Measurements from ENCODE around the gene ZNF79.

The ZNF79 gene

DNA sequence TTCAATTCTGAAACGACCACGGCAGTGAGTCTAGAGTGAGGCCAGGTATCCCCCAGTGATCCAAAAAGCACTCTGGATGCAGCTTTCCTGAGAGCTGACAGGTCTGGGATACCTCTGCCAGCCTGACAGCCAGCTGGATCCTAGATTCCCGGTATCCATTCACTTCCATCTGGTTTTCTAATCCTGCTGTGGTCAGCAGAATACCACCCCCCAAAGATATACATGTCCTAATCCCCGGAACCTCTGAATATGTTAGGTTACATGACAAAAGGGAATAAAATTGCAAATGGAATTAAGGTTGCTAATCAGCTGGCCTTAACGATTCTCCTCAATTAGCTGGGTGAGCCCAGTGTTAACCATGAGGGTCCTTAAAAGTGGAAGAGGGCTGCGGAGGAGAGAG is 1.4 kb upstream of the ZNF79 start:
- TF ChIP-seq, protein P1, sequence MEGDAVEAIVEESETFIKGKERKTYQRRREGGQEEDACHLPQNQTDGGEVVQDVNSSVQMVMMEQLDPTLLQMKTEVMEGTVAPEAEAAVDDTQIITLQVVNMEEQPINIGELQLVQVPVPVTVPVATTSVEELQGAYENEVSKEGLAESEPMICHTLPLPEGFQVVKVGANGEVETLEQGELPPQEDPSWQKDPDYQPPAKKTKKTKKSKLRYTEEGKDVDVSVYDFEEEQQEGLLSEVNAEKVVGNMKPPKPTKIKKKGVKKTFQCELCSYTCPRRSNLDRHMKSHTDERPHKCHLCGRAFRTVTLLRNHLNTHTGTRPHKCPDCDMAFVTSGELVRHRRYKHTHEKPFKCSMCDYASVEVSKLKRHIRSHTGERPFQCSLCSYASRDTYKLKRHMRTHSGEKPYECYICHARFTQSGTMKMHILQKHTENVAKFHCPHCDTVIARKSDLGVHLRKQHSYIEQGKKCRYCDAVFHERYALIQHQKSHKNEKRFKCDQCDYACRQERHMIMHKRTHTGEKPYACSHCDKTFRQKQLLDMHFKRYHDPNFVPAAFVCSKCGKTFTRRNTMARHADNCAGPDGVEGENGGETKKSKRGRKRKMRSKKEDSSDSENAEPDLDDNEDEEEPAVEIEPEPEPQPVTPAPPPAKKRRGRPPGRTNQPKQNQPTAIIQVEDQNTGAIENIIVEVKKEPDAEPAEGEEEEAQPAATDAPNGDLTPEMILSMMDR (IDR thresholded peaks at IDR 0.05; ENCODE audit: borderline replicate concordance, control extremely low read depth, extremely low read depth, insufficient read depth, missing control alignments): no peak
- in situ Hi-C loops (cut with MboI; ENCODE audit: low sequenced_read_pairs, unreplicated experiment): loop anchor here (25.0 kb wide), 1 partner anchor 485 kb away; no protein-coding TSS in a partner anchor
- DNase-seq (ENCODE audit: low spot score): no peak

GRCh38 chr9:127423476-127423933 is 677 bp upstream of the ZNF79 start:
- DNase-seq (ENCODE audit: low spot score): no peak
- TF ChIP-seq, protein P1 (IDR thresholded peaks at IDR 0.05; ENCODE audit: borderline replicate concordance, control extremely low read depth, extremely low read depth, insufficient read depth, missing control alignments): no peak
- in situ Hi-C loops (cut with MboI; ENCODE audit: low sequenced_read_pairs, unreplicated experiment): loop anchor here (25.0 kb wide), 1 partner anchor 486 kb away; no protein-coding TSS in a partner anchor

DNA sequence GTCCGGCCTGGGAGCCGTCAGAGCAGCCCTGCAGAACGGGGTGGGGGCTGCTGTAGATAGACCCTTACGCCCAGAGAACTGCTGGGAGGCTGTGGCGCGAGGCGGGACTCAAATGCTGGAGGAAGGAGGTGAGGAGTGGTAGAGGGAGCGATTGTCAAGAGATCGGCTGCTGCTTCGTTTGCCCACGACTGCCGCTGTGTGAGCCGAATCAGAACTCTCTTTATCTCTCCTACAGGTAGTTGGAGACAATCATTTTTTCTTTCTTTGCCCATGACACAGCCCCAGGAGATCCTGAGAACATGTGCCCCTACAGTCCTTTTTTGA is 456 bp downstream of the ZNF79 start:
- TF ChIP-seq, protein P1 (IDR thresholded peaks at IDR 0.05; ENCODE audit: borderline replicate concordance, control extremely low read depth, extremely low read depth, insufficient read depth, missing control alignments): no peak
- DNase-seq (ENCODE audit: low spot score): no peak
- in situ Hi-C loops (cut with MboI; ENCODE audit: low sequenced_read_pairs, unreplicated experiment): loop anchor here (25.0 kb wide), 1 partner anchor 487 kb away; no protein-coding TSS in a partner anchor

DNA sequence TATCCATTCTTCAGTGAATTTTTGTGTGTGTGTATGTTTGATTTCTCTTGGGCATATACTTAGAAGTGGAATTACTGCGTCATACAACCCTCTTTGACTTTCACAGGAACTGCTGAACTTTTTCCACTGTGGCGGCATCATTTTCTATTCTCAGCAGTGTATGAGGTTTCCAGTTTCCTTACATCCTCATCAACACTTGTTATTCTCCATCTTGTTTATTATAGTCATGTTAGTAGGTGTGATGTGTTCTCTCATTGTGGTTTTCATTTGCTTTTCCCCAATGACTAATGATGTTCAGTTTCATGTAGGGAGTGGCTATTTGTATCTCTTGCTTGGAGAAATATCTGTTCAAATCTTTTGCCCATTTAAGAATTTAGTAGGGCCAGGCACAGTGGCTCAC is 2.6 kb downstream of the ZNF79 start:
- in situ Hi-C loops (cut with MboI; ENCODE audit: low sequenced_read_pairs, unreplicated experiment): no loop called here
- TF ChIP-seq, protein P1 (IDR thresholded peaks at IDR 0.05; ENCODE audit: borderline replicate concordance, control extremely low read depth, extremely low read depth, insufficient read depth, missing control alignments): no peak
- peak; percentile 49 for DNase-seq (ENCODE audit: low spot score)

DNA sequence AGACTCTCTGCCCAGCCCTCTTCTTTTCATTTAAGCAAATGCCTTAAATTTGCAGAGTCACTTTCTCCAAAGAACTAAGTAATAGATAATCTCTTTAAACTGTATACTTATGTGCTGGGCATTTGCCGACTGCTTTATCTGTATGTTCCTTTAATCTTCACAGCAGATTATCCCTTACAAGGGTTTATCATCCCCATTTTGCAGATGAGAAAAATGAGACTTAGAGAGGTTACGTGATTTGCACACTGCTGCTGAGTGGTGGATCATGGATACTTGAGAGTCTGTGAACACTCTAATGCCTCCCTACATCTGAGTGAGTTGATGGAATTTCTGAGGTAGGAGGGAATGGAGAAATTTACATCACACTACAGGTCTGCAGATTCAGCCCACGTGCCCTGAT is 4.2 kb downstream of the ZNF79 start:
- in situ Hi-C loops (cut with MboI; ENCODE audit: low sequenced_read_pairs, unreplicated experiment): no loop called here
- DNase-seq (ENCODE audit: low spot score): no peak
- TF ChIP-seq, protein P1 (IDR thresholded peaks at IDR 0.05; ENCODE audit: borderline replicate concordance, control extremely low read depth, extremely low read depth, insufficient read depth, missing control alignments): no peak

GRCh38 chr9:127430415-127430814 is 6.2 kb downstream of the ZNF79 start:
- in situ Hi-C loops (cut with MboI; ENCODE audit: low sequenced_read_pairs, unreplicated experiment): no loop called here
- no peak for DNase-seq (ENCODE audit: low spot score)
- TF ChIP-seq, protein P1 (IDR thresholded peaks at IDR 0.05; ENCODE audit: borderline replicate concordance, control extremely low read depth, extremely low read depth, insufficient read depth, missing control alignments): no peak
